ENCODE results near the gene NAA15.

- TF ChIP-seq CTCF (IDR thresholded peaks at IDR 0.05; ENCODE audit: low read depth, low read length, poor library complexity, severe bottlenecking) = no peak
- TF ChIP-seq EZH2phosphoT487 (IDR thresholded peaks at IDR 0.05; ENCODE audit: borderline replicate concordance, low read length) = no peak
Observed at GRCh38 chr4:139337612-139338011, 36.3 kb downstream of the NAA15 start.
